K562 (cell line): Measurements from ENCODE around the gene HOXB3. TPM values are rescaled to one million over a fixed set of nuclear protein-coding genes. Genes with fewer than 3 reads are reported as not detected.

ENCODE experiments used
- ATF4 ChIP-seq: fragments of 450-650 bp; formaldehyde crosslinking; IDR thresholded peaks from 2 replicates; pipeline ENCODE4 v1.4.0; 2022; ENCODE audit warnings: mild to moderate bottlenecking, moderate library complexity
- HDAC1 ChIP-seq, 2 experiments: fragments of 450-650 bp; IDR thresholded peaks; 2 replicates each; pipeline ENCODE4 v1.6.1; 2016 to 2017; ENCODE audit warnings: inconsistent platforms in 1 of 2, mild to moderate bottlenecking in 1 of 2, moderate library complexity in 1 of 2
- JUND ChIP-seq, 2 experiments: IDR thresholded peaks; 2 replicates in 1 of 2; 3 replicates in 1 of 2; pipeline ENCODE4 v1.6.1; 2011; ENCODE audit warnings: borderline replicate concordance in 2 of 2, low read depth in 2 of 2, low read length in 2 of 2, improper control_type of control experiment in 1 of 2, missing biosample characterization in 1 of 2, missing genetic modification characterization in 1 of 2, missing genetic modification reagents in 1 of 2
- PHTF2 ChIP-seq: fragments of 250-450 bp; sonication (Bioruptor Pico); IDR thresholded peaks from 2 replicates; pipeline ENCODE4 v1.5.0; 2021; ENCODE audit warnings: mild to moderate bottlenecking
- PTTG1 ChIP-seq: fragments of 450-650 bp; IDR thresholded peaks from 2 replicates; pipeline ENCODE4 v1.6.1; 2016; ENCODE audit warnings: low read depth, mild to moderate bottlenecking, missing genetic modification characterization, missing compliant biosample characterization
- REST ChIP-seq, 2 experiments: fragments of 450-650 bp; formaldehyde crosslinking in 1 of 2; IDR thresholded peaks; 2 replicates each; pipeline versions ENCODE4 v1.4.0 to v1.6.1; 2014 to 2020; ENCODE audit warnings: mild to moderate bottlenecking in 2 of 2, borderline replicate concordance in 1 of 2, low read depth in 1 of 2
- TARDBP ChIP-seq: fragments of 450-650 bp; IDR thresholded peaks from 2 replicates; pipeline ENCODE4 v1.6.1; 2016
- ZNF175 ChIP-seq: fragments of 200-800 bp; sonication (Bioruptor generic); IDR thresholded peaks from 2 replicates; pipeline ENCODE4 v1.6.1; 2016; ENCODE audit warnings: low read depth, mild to moderate bottlenecking, missing genetic modification characterization, missing compliant biosample characterization
- ZNF512 ChIP-seq: IDR thresholded peaks from 2 replicates; pipeline ENCODE4 v1.6.1; 2016; ENCODE audit warnings: missing genetic modification characterization, missing compliant biosample characterization
- ZNF695 ChIP-seq: fragments of 450-650 bp; formaldehyde crosslinking; IDR thresholded peaks from 2 replicates; pipeline ENCODE4 v1.4.0; 2020; ENCODE audit warnings: mild to moderate bottlenecking, moderate library complexity
- polyA plus RNA-seq, 8 experiments: library from polyadenylated mRNA; depleted of rRNA in 4 of 8; stranded (reverse) in 5 of 8; unstranded in 3 of 8; fragments of >200 nt; fragmentation: Nextera tagmentation in 2 of 8; fragmentation: Illumina TruSeq in 1 of 8; extraction: Ambion mirVana in 2 of 8; extraction: Trizol in 1 of 8; gene quantifications; 2 replicates each; pipeline versions ENCODE4 v1.2.1 to v1.2.3, GENCODE V29; 2011 to 2014; ENCODE audit warnings: inconsistent platforms in 1 of 8, missing spikeins in 1 of 8
- total RNA-seq, 7 experiments: library from RNA; depleted of rRNA in 6 of 7; stranded (reverse); fragments of >200 nt in 6 of 7; fragmentation: Illumina TruSeq in 2 of 7; extraction: Trizol in 2 of 7; gene quantifications; 2 replicates each; pipeline versions ENCODE4 v1.2.1 to v1.2.3, GENCODE V29; 2011 to 2021; ENCODE audit warnings: low replicate concordance in 1 of 7
- TF ChIP-seq, protein P1 (sequence below), 2 experiments: IDR thresholded peaks in 1 of 2; conservative IDR thresholded peaks in 1 of 2; 2 replicates each; pipeline ENCODE4 v1.6.1; 2016; ENCODE audit warnings: low read depth in 2 of 2, mild to moderate bottlenecking in 1 of 2, missing compliant biosample characterization in 1 of 2, missing genetic modification characterization in 1 of 2, moderate library complexity in 1 of 2

Gene HOXB3
- total and polyA plus RNA-seq, 9 of the 15 experiments (the other 6 are each of a cell fraction or from before 2014, with no cell fraction given), result 2.4 to 41.3 (median 20.2) TPM

DNA sequence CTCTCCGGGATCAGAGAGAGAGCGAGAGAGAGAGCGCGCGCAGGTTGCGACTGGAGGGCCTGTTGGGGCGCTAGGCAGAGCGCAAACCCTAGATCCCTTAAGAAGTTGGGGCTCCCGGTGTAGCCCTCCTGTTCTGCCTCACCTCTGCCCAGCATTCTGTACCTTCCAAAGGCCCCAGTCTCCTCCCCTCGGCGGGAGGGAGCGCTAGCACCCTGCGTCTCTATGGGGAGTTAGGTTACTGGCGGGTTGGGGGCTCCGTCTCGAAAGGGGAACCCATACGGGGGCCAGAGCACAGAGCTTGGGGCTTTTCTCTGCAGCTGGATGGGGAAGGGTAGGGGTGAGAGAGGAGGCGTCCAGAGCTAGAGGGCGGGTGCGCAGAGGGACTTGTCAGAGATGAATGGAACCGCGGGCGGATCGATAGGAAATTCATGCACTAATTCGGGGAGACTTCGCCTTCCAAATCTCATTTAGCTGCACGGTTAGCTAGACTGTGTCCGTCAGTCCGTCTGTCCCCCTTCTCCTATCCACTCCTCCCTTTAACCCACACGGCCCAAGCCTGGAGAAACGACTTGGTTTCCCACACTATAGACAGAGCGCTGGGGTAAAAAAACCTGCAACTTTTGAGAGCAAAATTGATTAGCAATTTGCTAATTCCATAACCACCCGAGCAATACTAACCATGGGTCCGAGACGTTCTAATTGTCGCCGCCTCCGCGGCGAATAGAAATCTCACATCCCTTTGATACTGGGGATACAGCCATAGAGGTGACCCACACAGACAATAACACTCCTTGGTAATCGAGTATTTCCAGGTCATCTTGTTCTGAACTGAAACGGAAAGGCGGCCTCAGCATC, 11.2 kb downstream of the HOXB3 start (continued):
- TF ChIP-seq REST (IDR thresholded peaks at IDR 0.05; ENCODE audit: borderline replicate concordance) (no peak), REST (CRISPR knock-in tag; IDR thresholded peaks at IDR 0.05; ENCODE audit: low read depth) (no peak), ATF4 (CRISPR knock-in tag) (0 out of 2 replicates have a peak, but pooled peaks have one; percentile 22), ZNF512 (tag) (no peak), JUND (IDR thresholded peaks at IDR 0.05; ENCODE audit: borderline replicate concordance, low read depth, low read length) (no peak), JUND (tag; IDR thresholded peaks at IDR 0.05; ENCODE audit: borderline replicate concordance, low read depth, low read length) (no peak), TARDBP (no peak), PHTF2 (CRISPR knock-in tag) (no peak), PTTG1 (no peak), ZNF695 (CRISPR knock-in tag) (0 out of 2 replicates have a peak, but pooled peaks have one; percentile 54), ZNF175 (CRISPR knock-in tag) (no peak), HDAC1 (IDR thresholded peaks at IDR 0.05) (0 out of 4 replicates have a peak, but pooled peaks of 1 of the 2 experiments have one; percentile 15)
- TF ChIP-seq, protein P1, sequence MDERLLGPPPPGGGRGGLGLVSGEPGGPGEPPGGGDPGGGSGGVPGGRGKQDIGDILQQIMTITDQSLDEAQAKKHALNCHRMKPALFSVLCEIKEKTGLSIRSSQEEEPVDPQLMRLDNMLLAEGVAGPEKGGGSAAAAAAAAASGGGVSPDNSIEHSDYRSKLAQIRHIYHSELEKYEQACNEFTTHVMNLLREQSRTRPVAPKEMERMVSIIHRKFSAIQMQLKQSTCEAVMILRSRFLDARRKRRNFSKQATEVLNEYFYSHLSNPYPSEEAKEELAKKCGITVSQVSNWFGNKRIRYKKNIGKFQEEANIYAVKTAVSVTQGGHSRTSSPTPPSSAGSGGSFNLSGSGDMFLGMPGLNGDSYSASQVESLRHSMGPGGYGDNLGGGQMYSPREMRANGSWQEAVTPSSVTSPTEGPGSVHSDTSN (CRISPR knock-in tag; IDR thresholded peaks at IDR 0.05; ENCODE audit: low read depth), result no peak
- TF ChIP-seq, protein P1 (tag; conservative IDR thresholded peaks at IDR 0.05; ENCODE audit: low read depth), result peak; percentile 38
